ENCODE measurements around the gene RAD23A. TPM values are rescaled to one million over a fixed set of nuclear protein-coding genes. Genes with fewer than 3 reads are reported as not detected.
"Not testable (repeated sequence)": the region's sequence is repeated elsewhere in the genome, so short reads cannot be mapped to it uniquely, and the experiment has no call there.

Gene RAD23A
- total RNA-seq, 1 donor from 2014 or later = 40.6 TPM

DNA sequence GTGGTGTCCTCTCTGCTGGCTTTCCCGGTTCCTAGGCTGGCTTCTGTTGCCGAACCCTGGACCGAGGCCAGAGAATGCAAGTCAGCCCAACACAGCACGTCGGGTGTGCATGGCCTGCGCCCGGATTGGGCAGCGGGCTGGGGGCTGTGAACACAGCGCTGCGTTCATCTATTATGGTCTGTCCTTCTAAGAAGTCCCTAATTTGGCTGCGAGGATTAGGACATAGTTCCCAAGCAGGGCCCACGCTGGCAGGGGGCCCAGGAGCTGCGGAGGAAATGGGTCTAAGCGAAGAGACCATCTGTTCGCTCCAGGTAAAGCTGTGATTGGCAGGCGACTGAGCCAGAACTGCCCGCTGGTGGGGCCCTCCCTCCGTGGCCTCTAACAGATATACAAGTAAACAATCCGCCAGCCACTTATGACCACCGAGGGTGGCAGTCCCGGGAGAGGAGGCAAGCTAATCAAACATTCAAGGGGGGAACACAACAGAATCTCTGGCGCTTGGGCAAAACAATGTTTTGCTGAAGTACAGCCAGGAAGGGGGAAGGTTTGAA, 32.6 kb upstream of the RAD23A start:
- Mint-ChIP-seq H3K4me1 (ENCODE audit: low read depth, unreplicated experiment) (peaks cover 10% of the 10 kb centered on the region), H3K9me3 (ENCODE audit: unreplicated experiment) (no peaks in the 10 kb centered on the region), H3K27ac (ENCODE audit: unreplicated experiment) (no peak overlapping the region), H3K4me3 (ENCODE audit: unreplicated experiment) (peak overlapping the region; percentile 51), H3K36me3 (ENCODE audit: low read depth, unreplicated experiment) (no peaks in the 10 kb centered on the region), H3K27me3 (ENCODE audit: low read depth, unreplicated experiment) (peaks cover 4% of the 10 kb centered on the region)
- Histone ChIP-seq H2AFZ (ENCODE audit: low read depth, low read length) (peak overlapping the region; percentile 48), H3K27me3 (ENCODE audit: insufficient read depth, low read length) (no peaks in the 10 kb centered on the region), H3K9ac (ENCODE audit: low read length) (no peak overlapping the region), H4K20me1 (ENCODE audit: insufficient read depth, low read length) (no peaks in the 10 kb centered on the region), H3K36me3 (ENCODE audit: insufficient read depth, low read length) (no peaks in the 10 kb centered on the region), H3K4me3 (ENCODE audit: insufficient read depth, low read depth, low read length) (no peak overlapping the region), H3K4me2 (ENCODE audit: low read length) (peak overlapping the region; percentile 50), H3K4me1 (ENCODE audit: insufficient read depth, low read length) (peaks cover 7% of the 10 kb centered on the region), H3K79me2 (ENCODE audit: insufficient read depth, low read length) (no peaks in the 10 kb centered on the region), H3K27ac (ENCODE audit: low read depth, low read length) (no peak overlapping the region), H3K9me3 (ENCODE audit: insufficient read depth, low read depth, low read length) (no peaks in the 10 kb centered on the region)
- FAIRE-seq (no peak), DNase-seq (ENCODE audit: low read depth) (peak; percentile 36)
- no peak for TF ChIP-seq EZH2 (IDR thresholded peaks at IDR 0.05; ENCODE audit: insufficient read depth, low read length)
- TF ChIP-seq, protein P1, sequence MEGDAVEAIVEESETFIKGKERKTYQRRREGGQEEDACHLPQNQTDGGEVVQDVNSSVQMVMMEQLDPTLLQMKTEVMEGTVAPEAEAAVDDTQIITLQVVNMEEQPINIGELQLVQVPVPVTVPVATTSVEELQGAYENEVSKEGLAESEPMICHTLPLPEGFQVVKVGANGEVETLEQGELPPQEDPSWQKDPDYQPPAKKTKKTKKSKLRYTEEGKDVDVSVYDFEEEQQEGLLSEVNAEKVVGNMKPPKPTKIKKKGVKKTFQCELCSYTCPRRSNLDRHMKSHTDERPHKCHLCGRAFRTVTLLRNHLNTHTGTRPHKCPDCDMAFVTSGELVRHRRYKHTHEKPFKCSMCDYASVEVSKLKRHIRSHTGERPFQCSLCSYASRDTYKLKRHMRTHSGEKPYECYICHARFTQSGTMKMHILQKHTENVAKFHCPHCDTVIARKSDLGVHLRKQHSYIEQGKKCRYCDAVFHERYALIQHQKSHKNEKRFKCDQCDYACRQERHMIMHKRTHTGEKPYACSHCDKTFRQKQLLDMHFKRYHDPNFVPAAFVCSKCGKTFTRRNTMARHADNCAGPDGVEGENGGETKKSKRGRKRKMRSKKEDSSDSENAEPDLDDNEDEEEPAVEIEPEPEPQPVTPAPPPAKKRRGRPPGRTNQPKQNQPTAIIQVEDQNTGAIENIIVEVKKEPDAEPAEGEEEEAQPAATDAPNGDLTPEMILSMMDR (IDR thresholded peaks at IDR 0.05; ENCODE audit: insufficient read depth, low read depth, low read length) = no peak

DNA sequence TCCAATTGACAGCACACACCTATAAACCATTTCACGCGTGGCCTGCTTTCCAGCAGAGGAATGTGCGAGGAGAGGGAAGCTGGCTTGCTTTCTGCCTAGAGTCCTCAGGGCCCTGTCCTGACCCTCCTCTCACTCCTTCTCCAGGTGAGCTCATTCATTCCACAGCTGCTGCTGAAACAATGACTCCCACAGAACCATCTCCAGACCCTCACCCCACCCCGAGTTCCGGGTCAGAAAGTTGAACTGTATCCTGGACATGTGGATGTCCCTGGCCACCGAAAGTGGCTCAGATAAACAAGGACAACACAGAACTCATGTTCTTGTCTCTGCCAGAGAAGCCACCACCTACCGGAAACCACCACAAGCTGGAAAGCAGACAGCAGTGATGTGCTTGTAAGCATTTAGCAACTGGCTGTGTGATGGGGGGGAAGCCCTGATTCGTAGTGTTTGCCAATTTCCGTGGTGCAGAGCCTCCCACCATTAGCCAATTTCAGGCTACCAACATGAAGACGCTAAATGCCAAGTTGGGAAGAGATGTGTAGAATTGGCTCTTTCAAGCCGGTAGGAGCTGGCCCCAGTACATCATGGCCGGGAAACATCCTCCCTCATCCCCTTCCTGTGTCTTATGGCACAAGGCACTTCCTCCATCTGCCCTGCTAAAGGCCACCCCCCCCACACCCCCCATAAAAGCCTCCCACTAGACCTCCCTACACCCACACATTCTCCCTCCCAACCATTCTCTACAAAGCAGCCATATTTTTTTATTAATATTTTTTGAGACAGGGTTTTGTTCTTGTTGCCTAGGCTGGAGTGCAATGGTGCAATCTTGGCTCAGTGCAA, 31.6 kb upstream of the RAD23A start:
- Mint-ChIP-seq H3K27me3 (ENCODE audit: low read depth, unreplicated experiment) (peaks cover 4% of the 10 kb centered on the region), H3K27ac (ENCODE audit: unreplicated experiment) (no peak overlapping the region), H3K36me3 (ENCODE audit: low read depth, unreplicated experiment) (no peaks in the 10 kb centered on the region), H3K9me3 (ENCODE audit: unreplicated experiment) (no peaks in the 10 kb centered on the region), H3K4me1 (ENCODE audit: low read depth, unreplicated experiment) (peaks cover 7% of the 10 kb centered on the region), H3K4me3 (ENCODE audit: unreplicated experiment) (no peak overlapping the region)
- DNase-seq (ENCODE audit: low read depth) (peak; percentile 26), FAIRE-seq (no peak)
- TF ChIP-seq EZH2 (IDR thresholded peaks at IDR 0.05; ENCODE audit: insufficient read depth, low read length) = no peak
- Histone ChIP-seq H3K4me1 (ENCODE audit: insufficient read depth, low read length) (peaks cover 9% of the 10 kb centered on the region), H2AFZ (ENCODE audit: low read depth, low read length) (no peak overlapping the region), H3K9me3 (ENCODE audit: insufficient read depth, low read depth, low read length) (no peaks in the 10 kb centered on the region), H3K4me3 (ENCODE audit: insufficient read depth, low read depth, low read length) (no peak overlapping the region), H3K9ac (ENCODE audit: low read length) (no peak overlapping the region), H4K20me1 (ENCODE audit: insufficient read depth, low read length) (no peaks in the 10 kb centered on the region), H3K27ac (ENCODE audit: low read depth, low read length) (no peak overlapping the region), H3K36me3 (ENCODE audit: insufficient read depth, low read length) (no peaks in the 10 kb centered on the region), H3K27me3 (ENCODE audit: insufficient read depth, low read length) (no peaks in the 10 kb centered on the region), H3K4me2 (ENCODE audit: low read length) (no peak overlapping the region), H3K79me2 (ENCODE audit: insufficient read depth, low read length) (no peaks in the 10 kb centered on the region)

DNA sequence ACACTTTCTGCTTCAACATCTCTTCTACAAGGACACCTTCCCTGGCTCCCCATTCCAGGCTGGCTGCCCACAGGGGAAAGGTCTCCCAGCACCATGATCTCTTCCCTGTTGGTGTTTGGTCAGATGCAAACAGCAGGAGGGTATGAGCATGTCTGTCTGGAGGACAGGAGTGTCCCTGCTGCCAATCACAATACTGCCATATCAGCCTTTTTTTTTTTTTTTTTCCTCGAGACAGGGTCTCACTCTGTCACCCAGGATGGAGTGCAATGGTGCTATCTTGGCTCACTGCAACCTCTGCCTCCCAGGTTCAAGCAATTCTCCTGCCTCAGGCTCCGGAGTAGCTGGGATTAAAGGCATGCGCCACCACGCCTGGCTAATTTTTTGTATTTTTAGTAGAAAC, 29.8 kb upstream of the RAD23A start:
- not testable (repeated sequence) for H3K27ac Mint-ChIP-seq (ENCODE audit: unreplicated experiment); H3K4me3 Mint-ChIP-seq (ENCODE audit: unreplicated experiment); H2AFZ ChIP-seq (ENCODE audit: low read depth, low read length); H3K27me3 ChIP-seq (ENCODE audit: insufficient read depth, low read length); H3K9me3 ChIP-seq (ENCODE audit: insufficient read depth, low read depth, low read length); H3K27ac ChIP-seq (ENCODE audit: low read depth, low read length); H3K79me2 ChIP-seq (ENCODE audit: insufficient read depth, low read length); H3K4me1 ChIP-seq (ENCODE audit: insufficient read depth, low read length); H3K36me3 ChIP-seq (ENCODE audit: insufficient read depth, low read length); H3K4me2 ChIP-seq (ENCODE audit: low read length); H3K9ac ChIP-seq (ENCODE audit: low read length); H3K27me3 Mint-ChIP-seq (ENCODE audit: low read depth, unreplicated experiment); H4K20me1 ChIP-seq (ENCODE audit: insufficient read depth, low read length); H3K4me1 Mint-ChIP-seq (ENCODE audit: low read depth, unreplicated experiment); H3K36me3 Mint-ChIP-seq (ENCODE audit: low read depth, unreplicated experiment); DNase-seq (ENCODE audit: low read depth); H3K9me3 Mint-ChIP-seq (ENCODE audit: unreplicated experiment); FAIRE-seq; H3K4me3 ChIP-seq (ENCODE audit: insufficient read depth, low read depth, low read length)

All from astrocyte (in vitro differentiated cells and primary cell).